ENCODE data around the gene BBS9.
"Not testable (repeated sequence)": the region's sequence is repeated elsewhere in the genome, so short reads cannot be mapped to it uniquely, and the experiment has no call there.

BBS9 gene

GRCh38 chr7:33128990-33129805, at the start of gene BBS9:
TSS of gene BBS9 (plus strand) at chr7:33129564. CDS start at chr7:33146253, 16,689 bp downstream.
- DNase-seq (ENCODE audit: low read depth in 2 of 2): peak; percentile 70 to 83

GRCh38 chr7:33079763-33080690, 49.3 kb upstream of the BBS9 start:
- DNase-seq (ENCODE audit: low read depth in 2 of 2): no peak

GRCh38 chr7:33087356-33087755, 42.0 kb upstream of the BBS9 start:
- DNase-seq (ENCODE audit: low read depth in 2 of 2): no peak

GRCh38 chr7:33087858-33088257, 41.5 kb upstream of the BBS9 start:
- no peak for DNase-seq (ENCODE audit: low read depth in 2 of 2)

GRCh38 chr7:33089142-33089541, 40.2 kb upstream of the BBS9 start:
- no peak for DNase-seq (ENCODE audit: low read depth in 2 of 2)

- no peak for DNase-seq (ENCODE audit: low read depth in 2 of 2)
These were observed 38.2 kb upstream of the BBS9 start for GRCh38 chr7:33091111-33091531.

- no peak for DNase-seq (ENCODE audit: low read depth in 2 of 2)
These were observed 37.6 kb upstream of the BBS9 start for GRCh38 chr7:33091641-33092191.

GRCh38 chr7:33093266-33093665, 36.1 kb upstream of the BBS9 start:
- DNase-seq (ENCODE audit: low read depth in 2 of 2): no peak

- not testable (repeated sequence) for DNase-seq (ENCODE audit: low read depth in 2 of 2)
These were observed 34.6 kb upstream of the BBS9 start for GRCh38 chr7:33094745-33095275.

- no peak for DNase-seq (ENCODE audit: low read depth in 2 of 2)
These were observed 30.0 kb upstream of the BBS9 start for GRCh38 chr7:33099154-33099940.

- no peak for DNase-seq (ENCODE audit: low read depth in 2 of 2)
These were observed 28.6 kb upstream of the BBS9 start for GRCh38 chr7:33100770-33101169.

- DNase-seq (ENCODE audit: low read depth in 2 of 2): no peak
These were observed 27.5 kb upstream of the BBS9 start for GRCh38 chr7:33101906-33102305.

GRCh38 chr7:33107136-33108066, 22.0 kb upstream of the BBS9 start:
- DNase-seq (ENCODE audit: low read depth in 2 of 2): no peak

- no peak for DNase-seq (ENCODE audit: low read depth in 2 of 2)
These were observed 20.8 kb upstream of the BBS9 start for GRCh38 chr7:33108554-33109004.

GRCh38 chr7:33109005-33109757, 20.2 kb upstream of the BBS9 start, which contains the start of gene RP9:
TSS of gene RP9 (minus strand) at chr7:33109404. CDS start at chr7:33109372, 32 bp downstream.
- peak; percentile 39 to 66 for DNase-seq (ENCODE audit: low read depth in 2 of 2)

GRCh38 chr7:33109758-33110238, 19.6 kb upstream of the BBS9 start:
- DNase-seq (ENCODE audit: low read depth in 2 of 2): no peak

- DNase-seq (ENCODE audit: low read depth in 2 of 2): no peak
These were observed 17.8 kb upstream of the BBS9 start for GRCh38 chr7:33111614-33112013.

GRCh38 chr7:33114976-33115375, 14.4 kb upstream of the BBS9 start:
- no peak for DNase-seq (ENCODE audit: low read depth in 2 of 2)

GRCh38 chr7:33118383-33118782, 11.0 kb upstream of the BBS9 start:
- no peak for DNase-seq (ENCODE audit: low read depth in 2 of 2)

Measured in stimulated activated CD4-positive, alpha-beta T cell treated with anti-CD3 and anti-CD28 coated beads, Interleukin-1b, Interleukin-23, amount 100 ng/mL, for 1 hour (primary cell).